ENCODE data around the gene RNF126.
"Not testable (repeated sequence)": the region's sequence is repeated elsewhere in the genome, so short reads cannot be mapped to it uniquely, and the experiment has no call there.

RNF126 gene

GRCh38 chr19:626566-626965, 36.4 kb downstream of the RNF126 start:
- not testable (repeated sequence) for H3K27ac ChIP-seq (ENCODE audit: low read length); H3K4me3 ChIP-seq (ENCODE audit: low read length); H3K27me3 ChIP-seq (ENCODE audit: control insufficient read depth, insufficient read depth, low read length); H3K4me1 ChIP-seq (ENCODE audit: control insufficient read depth, low read depth, low read length); H3K9ac ChIP-seq (ENCODE audit: low read length); H3K9me3 ChIP-seq (ENCODE audit: control insufficient read depth, low read depth, low read length)
- peaks cover 18% of the 10 kb centered on the region for H3K36me3 ChIP-seq (ENCODE audit: control insufficient read depth, low read depth, low read length)

- no peak overlapping the region for H3K9ac ChIP-seq (ENCODE audit: low read length)
- no peak overlapping the region for H3K27ac ChIP-seq (ENCODE audit: low read length)
- H3K9me3 ChIP-seq (ENCODE audit: control insufficient read depth, low read depth, low read length) = no peaks in the 10 kb centered on the region
- peaks cover 11% of the 10 kb centered on the region for H3K36me3 ChIP-seq (ENCODE audit: control insufficient read depth, low read depth, low read length)
- no peak overlapping the region for H3K4me3 ChIP-seq (ENCODE audit: low read length)
- no peaks in the 10 kb centered on the region for H3K27me3 ChIP-seq (ENCODE audit: control insufficient read depth, insufficient read depth, low read length)
- no peaks in the 10 kb centered on the region for H3K4me1 ChIP-seq (ENCODE audit: control insufficient read depth, low read depth, low read length)
Observed at GRCh38 chr19:625257-625656, 37.8 kb downstream of the RNF126 start.

GRCh38 chr19:624433-625109, 38.4 kb downstream of the RNF126 start:
- Histone ChIP-seq H3K4me1 (ENCODE audit: control insufficient read depth, low read depth, low read length) (no peaks in the 10 kb centered on the region), H3K27me3 (ENCODE audit: control insufficient read depth, insufficient read depth, low read length) (no peaks in the 10 kb centered on the region), H3K36me3 (ENCODE audit: control insufficient read depth, low read depth, low read length) (peaks cover 14% of the 10 kb centered on the region), H3K27ac (ENCODE audit: low read length) (no peak overlapping the region), H3K4me3 (ENCODE audit: low read length) (no peak overlapping the region), H3K9ac (ENCODE audit: low read length) (no peak overlapping the region), H3K9me3 (ENCODE audit: control insufficient read depth, low read depth, low read length) (no peaks in the 10 kb centered on the region)

GRCh38 chr19:623974-624373, 39.0 kb downstream of the RNF126 start:
- H3K27me3 ChIP-seq (ENCODE audit: control insufficient read depth, insufficient read depth, low read length) = no peaks in the 10 kb centered on the region
- H3K9ac ChIP-seq (ENCODE audit: low read length) = no peak overlapping the region
- H3K27ac ChIP-seq (ENCODE audit: low read length) = no peak overlapping the region
- no peak overlapping the region for H3K4me3 ChIP-seq (ENCODE audit: low read length)
- H3K9me3 ChIP-seq (ENCODE audit: control insufficient read depth, low read depth, low read length) = no peaks in the 10 kb centered on the region
- no peaks in the 10 kb centered on the region for H3K4me1 ChIP-seq (ENCODE audit: control insufficient read depth, low read depth, low read length)
- H3K36me3 ChIP-seq (ENCODE audit: control insufficient read depth, low read depth, low read length) = peaks cover 18% of the 10 kb centered on the region

GRCh38 chr19:623175-623916, 39.7 kb downstream of the RNF126 start:
- H3K4me3 ChIP-seq (ENCODE audit: low read length) = no peak overlapping the region
- H3K36me3 ChIP-seq (ENCODE audit: control insufficient read depth, low read depth, low read length) = peaks cover 23% of the 10 kb centered on the region
- no peaks in the 10 kb centered on the region for H3K4me1 ChIP-seq (ENCODE audit: control insufficient read depth, low read depth, low read length)
- H3K9me3 ChIP-seq (ENCODE audit: control insufficient read depth, low read depth, low read length) = no peaks in the 10 kb centered on the region
- H3K27me3 ChIP-seq (ENCODE audit: control insufficient read depth, insufficient read depth, low read length) = no peaks in the 10 kb centered on the region
- no peak overlapping the region for H3K27ac ChIP-seq (ENCODE audit: low read length)
- no peak overlapping the region for H3K9ac ChIP-seq (ENCODE audit: low read length)

GRCh38 chr19:622666-623065, 40.3 kb downstream of the RNF126 start:
- Histone ChIP-seq H3K4me3 (ENCODE audit: low read length) (no peak overlapping the region), H3K27me3 (ENCODE audit: control insufficient read depth, insufficient read depth, low read length) (no peaks in the 10 kb centered on the region), H3K36me3 (ENCODE audit: control insufficient read depth, low read depth, low read length) (peaks cover 23% of the 10 kb centered on the region), H3K9ac (ENCODE audit: low read length) (no peak overlapping the region), H3K27ac (ENCODE audit: low read length) (no peak overlapping the region), H3K4me1 (ENCODE audit: control insufficient read depth, low read depth, low read length) (no peaks in the 10 kb centered on the region), H3K9me3 (ENCODE audit: control insufficient read depth, low read depth, low read length) (no peaks in the 10 kb centered on the region)

GRCh38 chr19:621819-622218, 41.2 kb downstream of the RNF126 start:
- Histone ChIP-seq H3K4me3 (ENCODE audit: low read length) (no peak overlapping the region), H3K27me3 (ENCODE audit: control insufficient read depth, insufficient read depth, low read length) (no peaks in the 10 kb centered on the region), H3K9ac (ENCODE audit: low read length) (no peak overlapping the region), H3K36me3 (ENCODE audit: control insufficient read depth, low read depth, low read length) (peaks cover 23% of the 10 kb centered on the region), H3K27ac (ENCODE audit: low read length) (no peak overlapping the region), H3K9me3 (ENCODE audit: control insufficient read depth, low read depth, low read length) (no peaks in the 10 kb centered on the region), H3K4me1 (ENCODE audit: control insufficient read depth, low read depth, low read length) (no peaks in the 10 kb centered on the region)

- not testable (repeated sequence) for H3K9ac ChIP-seq (ENCODE audit: low read length); H3K9me3 ChIP-seq (ENCODE audit: control insufficient read depth, low read depth, low read length); H3K4me1 ChIP-seq (ENCODE audit: control insufficient read depth, low read depth, low read length); H3K27ac ChIP-seq (ENCODE audit: low read length); H3K27me3 ChIP-seq (ENCODE audit: control insufficient read depth, insufficient read depth, low read length); H3K4me3 ChIP-seq (ENCODE audit: low read length)
- peaks cover 23% of the 10 kb centered on the region for H3K36me3 ChIP-seq (ENCODE audit: control insufficient read depth, low read depth, low read length)
Observed at GRCh38 chr19:621191-621590, 41.8 kb downstream of the RNF126 start.

GRCh38 chr19:620166-620862, 42.7 kb downstream of the RNF126 start:
- peaks cover 20% of the 10 kb centered on the region for H3K36me3 ChIP-seq (ENCODE audit: control insufficient read depth, low read depth, low read length)
- H3K4me1 ChIP-seq (ENCODE audit: control insufficient read depth, low read depth, low read length) = no peaks in the 10 kb centered on the region
- H3K9me3 ChIP-seq (ENCODE audit: control insufficient read depth, low read depth, low read length) = no peaks in the 10 kb centered on the region
- H3K9ac ChIP-seq (ENCODE audit: low read length) = no peak overlapping the region
- no peak overlapping the region for H3K27ac ChIP-seq (ENCODE audit: low read length)
- no peaks in the 10 kb centered on the region for H3K27me3 ChIP-seq (ENCODE audit: control insufficient read depth, insufficient read depth, low read length)
- H3K4me3 ChIP-seq (ENCODE audit: low read length) = no peak overlapping the region

GRCh38 chr19:619286-620002, 43.6 kb downstream of the RNF126 start:
- Histone ChIP-seq H3K36me3 (ENCODE audit: control insufficient read depth, low read depth, low read length) (peaks cover 24% of the 10 kb centered on the region), H3K4me3 (ENCODE audit: low read length) (no peak overlapping the region), H3K4me1 (ENCODE audit: control insufficient read depth, low read depth, low read length) (no peaks in the 10 kb centered on the region), H3K9ac (ENCODE audit: low read length) (no peak overlapping the region), H3K27ac (ENCODE audit: low read length) (no peak overlapping the region), H3K27me3 (ENCODE audit: control insufficient read depth, insufficient read depth, low read length) (no peaks in the 10 kb centered on the region), H3K9me3 (ENCODE audit: control insufficient read depth, low read depth, low read length) (no peaks in the 10 kb centered on the region)

- no peak overlapping the region for H3K4me3 ChIP-seq (ENCODE audit: low read length)
- no peaks in the 10 kb centered on the region for H3K4me1 ChIP-seq (ENCODE audit: control insufficient read depth, low read depth, low read length)
- H3K27me3 ChIP-seq (ENCODE audit: control insufficient read depth, insufficient read depth, low read length) = no peaks in the 10 kb centered on the region
- H3K36me3 ChIP-seq (ENCODE audit: control insufficient read depth, low read depth, low read length) = peaks cover 20% of the 10 kb centered on the region
- H3K27ac ChIP-seq (ENCODE audit: low read length) = no peak overlapping the region
- H3K9ac ChIP-seq (ENCODE audit: low read length) = no peak overlapping the region
- no peaks in the 10 kb centered on the region for H3K9me3 ChIP-seq (ENCODE audit: control insufficient read depth, low read depth, low read length)
Observed at GRCh38 chr19:618674-619285, 44.2 kb downstream of the RNF126 start.
